MCF 10A (cell line): Measurements from ENCODE around the gene TRIM63. TPM values are rescaled to one million over a fixed set of nuclear protein-coding genes. Genes with fewer than 3 reads are reported as not detected.
A peak's percentile ranks its signal among the peaks of the same experiment; 100 is the strongest.

Experiments
- BruUV-seq: library from RNA; stranded (reverse); fragments of 400-500 nt; replicated peaks from 2 replicates; lab custom pipeline; 2021; lab: Mats Ljungman, UMichigan
- CTCF ChIA-PET: fragments of 300-600 bp; sonication (Branson Sonifier 250); formaldehyde crosslinking; extraction: SDS; loops from one replicate; lab custom pipeline; 2021; ENCODE audit warnings: antibody characterized with exemption, inconsistent platforms; lab: Yijun Ruan, JAX
- POLR2A ChIA-PET: fragments of 300-600, 350-650 bp; sonication (Branson Sonifier 250); formaldehyde crosslinking; extraction: SDS; loops from one replicate; lab custom pipeline; 2020; ENCODE audit warnings: antibody characterized with exemption, inconsistent platforms; lab: Yijun Ruan, JAX
- DNase-seq: peaks from one replicate; pipeline ENCODE4 v3.0.0-alpha.2; 2018; ENCODE audit not compliant: unreplicated experiment
- H3K27ac Mint-ChIP-seq: one replicate; pipeline ENCODE4 v1.8.0; 2022; ENCODE audit warnings: mild to moderate bottlenecking, low read depth, mixed read lengths; ENCODE audit not compliant: unreplicated experiment
- H3K27me3 Mint-ChIP-seq: one replicate; pipeline ENCODE4 v1.8.0; 2022; ENCODE audit warnings: mixed read lengths; ENCODE audit not compliant: insufficient read depth, unreplicated experiment
- H3K36me3 Mint-ChIP-seq: one replicate; pipeline ENCODE4 v1.8.0; 2022; ENCODE audit warnings: mild to moderate bottlenecking, moderate library complexity, mixed read lengths; ENCODE audit not compliant: insufficient read depth, unreplicated experiment
- H3K4me1 Mint-ChIP-seq: one replicate; pipeline ENCODE4 v1.8.0; 2022; ENCODE audit warnings: mixed read lengths; ENCODE audit not compliant: insufficient read depth, unreplicated experiment
- H3K4me3 Mint-ChIP-seq: one replicate; pipeline ENCODE4 v1.8.0; 2022; ENCODE audit warnings: mild to moderate bottlenecking, moderate library complexity, mixed read lengths; ENCODE audit not compliant: unreplicated experiment
- H3K9me3 Mint-ChIP-seq: one replicate; pipeline ENCODE4 v1.8.0; 2022; ENCODE audit warnings: mixed read lengths; ENCODE audit not compliant: unreplicated experiment
- CTCF ChIP-seq: fragments of 200-600 bp; IDR thresholded peaks from one replicate; pipeline ENCODE4 v1.8.0; 2022; ENCODE audit warnings: antibody characterized with exemption, mild to moderate bottlenecking; ENCODE audit not compliant: unreplicated experiment
- intact Hi-C: fragments of 100-400 bp; cut with micrococcal nuclease; formaldehyde crosslinking; loops from 2 replicates; pipeline ENCODE4 v1.14.1; 2022
- total RNA-seq: library from RNA; stranded (reverse); gene quantifications from 2 replicates; pipeline ENCODE4 v1.2.3, GENCODE V29; 2022

The TRIM63 gene
- total RNA-seq, 1 experiment from 2014 or later: not detected

- H3K36me3 Mint-ChIP-seq: no peaks in the 10 kb centered on the region
- ChIA-PET POLR2A (no interaction called here), CTCF (interaction anchor here (0.6 to 1.2 kb wide), 4 partner anchors 12 to 305 kb away, joined by 3 read pairs; partner anchors contain the start of gene PAFAH2)
- peak; percentile 14 for DNase-seq
- no TSS peak for BruUV-seq
- H3K27me3 Mint-ChIP-seq: no peaks in the 10 kb centered on the region
- TF ChIP-seq CTCF: no peak
- H3K27ac Mint-ChIP-seq: no peak overlapping the region
- no peak overlapping the region for H3K4me3 Mint-ChIP-seq
- H3K9me3 Mint-ChIP-seq: no peaks in the 10 kb centered on the region
- H3K4me1 Mint-ChIP-seq: no peaks in the 10 kb centered on the region
- intact Hi-C loops: no loop called here
These were observed 57.5 kb downstream of the TRIM63 start for GRCh38 chr1:26009796-26010447.

- POLR2A ChIA-PET: no interaction called here
- H3K4me1 Mint-ChIP-seq: no peaks in the 10 kb centered on the region
- H3K4me3 Mint-ChIP-seq: no peak overlapping the region
These were observed 60.7 kb downstream of the TRIM63 start for GRCh38 chr1:26006710-26007109.

GRCh38 chr1:26005434-26006105 lies 61.9 kb downstream of the TRIM63 start:
- POLR2A ChIA-PET: interaction anchor here (0.6 to 1.3 kb wide), 3 partner anchors 152 to 166 kb away, joined by 3 to 4 read pairs (median 3); no protein-coding TSS in a partner anchor
- no peak for DNase-seq
- no peak overlapping the region for H3K27ac Mint-ChIP-seq
- no peaks in the 10 kb centered on the region for H3K36me3 Mint-ChIP-seq
- no peaks in the 10 kb centered on the region for H3K4me1 Mint-ChIP-seq
- no TSS peak for BruUV-seq
- CTCF ChIA-PET: interaction anchor here (0.6 to 0.9 kb wide), 3 partner anchors 8 to 102 kb away, joined by 3 to 4 read pairs (median 3); no protein-coding TSS in a partner anchor
- intact Hi-C loops: no loop called here
- no peak for TF ChIP-seq CTCF
- H3K4me3 Mint-ChIP-seq: no peak overlapping the region
- H3K9me3 Mint-ChIP-seq: no peaks in the 10 kb centered on the region
- H3K27me3 Mint-ChIP-seq: no peaks in the 10 kb centered on the region

More at GRCh38 chr1:26006710-26007109, 60.7 kb downstream of the TRIM63 start:
- DNase-seq: no peak
- Mint-ChIP-seq H3K27ac (no peak overlapping the region), H3K27me3 (no peaks in the 10 kb centered on the region), H3K36me3 (no peaks in the 10 kb centered on the region), H3K9me3 (no peaks in the 10 kb centered on the region)
- TF ChIP-seq CTCF: no peak
- BruUV-seq: no TSS peak
- CTCF ChIA-PET: interaction anchor here (1.3 kb wide), 1 partner anchor 9 kb away, joined by 3 read pairs; the partner anchor contains the start of gene PAFAH2
- intact Hi-C loops: no loop called here

GRCh38 chr1:26003756-26004155 lies 63.7 kb downstream of the TRIM63 start:
- H3K4me1 Mint-ChIP-seq: no peaks in the 10 kb centered on the region
- no peak overlapping the region for H3K27ac Mint-ChIP-seq
- H3K36me3 Mint-ChIP-seq: peaks cover 4% of the 10 kb centered on the region
- no peak overlapping the region for H3K4me3 Mint-ChIP-seq
- intact Hi-C loops: no loop called here
- no peaks in the 10 kb centered on the region for H3K27me3 Mint-ChIP-seq
- H3K9me3 Mint-ChIP-seq: no peaks in the 10 kb centered on the region
- CTCF ChIA-PET: interaction anchor here (1.1 kb wide), 1 partner anchor 101 kb away, joined by 4 read pairs; no protein-coding TSS in a partner anchor
- POLR2A ChIA-PET: interaction anchor here (0.7 kb wide), 1 partner anchor 131 kb away, joined by 3 read pairs; no protein-coding TSS in a partner anchor
- no TSS peak for BruUV-seq
- TF ChIP-seq CTCF: no peak
- no peak for DNase-seq
